Measurements from ENCODE around the gene SLC5A2.
"Not testable (repeated sequence)": the region's sequence is repeated elsewhere in the genome, so short reads cannot be mapped to it uniquely, and the experiment has no call there.

SLC5A2 gene

GRCh38 chr16:31483081-31483480 lies at the start of gene SLC5A2:
TSS of gene SLC5A2 (plus strand) at chr16:31483123. CDS start at chr16:31483137, 14 bp downstream.
- no peak for DNase-seq

GRCh38 chr16:31435341-31436220 lies 47.3 kb upstream of the SLC5A2 start:
- DNase-seq: no peak

- no peak for DNase-seq
These were observed 46.5 kb upstream of the SLC5A2 start for GRCh38 chr16:31436221-31437045.

- DNase-seq: no peak
These were observed 44.5 kb upstream of the SLC5A2 start for GRCh38 chr16:31438414-31438813.

GRCh38 chr16:31439023-31439422 lies 43.9 kb upstream of the SLC5A2 start:
- not testable (repeated sequence) for DNase-seq

GRCh38 chr16:31439519-31439918 lies 43.4 kb upstream of the SLC5A2 start:
- no peak for DNase-seq

- no peak for DNase-seq
These were observed 42.3 kb upstream of the SLC5A2 start for GRCh38 chr16:31440516-31441184.

GRCh38 chr16:31441956-31442355 lies 41.0 kb upstream of the SLC5A2 start:
- no peak for DNase-seq

GRCh38 chr16:31445931-31446330 lies 37.0 kb upstream of the SLC5A2 start:
- DNase-seq: not testable (repeated sequence)

- DNase-seq: no peak
These were observed 31.7 kb upstream of the SLC5A2 start for GRCh38 chr16:31451201-31451600.

- peak; percentile 36 for DNase-seq
These were observed 31.1 kb upstream of the SLC5A2 start for GRCh38 chr16:31451681-31452351.

- DNase-seq: peak; percentile 15
These were observed 30.3 kb upstream of the SLC5A2 start for GRCh38 chr16:31452631-31453106.

GRCh38 chr16:31453255-31454204 lies 29.4 kb upstream of the SLC5A2 start:
- DNase-seq: no peak

GRCh38 chr16:31455601-31456314 lies 27.2 kb upstream of the SLC5A2 start:
- DNase-seq: no peak

- no peak for DNase-seq
These were observed 25.9 kb upstream of the SLC5A2 start for GRCh38 chr16:31456988-31457360.

- no peak for DNase-seq
These were observed 24.7 kb upstream of the SLC5A2 start for GRCh38 chr16:31458073-31458843.

GRCh38 chr16:31458844-31459686 lies 23.9 kb upstream of the SLC5A2 start, which contains the start of gene ARMC5:
TSS of gene ARMC5 (plus strand) at chr16:31459501. CDS start at chr16:31459525, 24 bp downstream.
- DNase-seq: peak; percentile 97

Measured in midbrain (tissue), 1 donor.